GM12878 (cell line): ENCODE data around the gene FAM184B. TPM values are rescaled to one million over a fixed set of nuclear protein-coding genes. Genes with fewer than 3 reads are reported as not detected.

Experiments used
- ATAC-seq: fragments of 200-7000 bp; cut with Tn5 transposase; 3 replicates; pipeline ENCODE4 v1.9.1; 2020; ENCODE audit warnings: mild to moderate bottlenecking, moderate library complexity
- BruUV-seq: library from RNA; stranded (reverse); fragments of 400-500 nt; replicated peaks from 2 replicates; lab custom pipeline; 2021; lab: Mats Ljungman, UMichigan
- CTCF ChIA-PET: fragments of 300-600 bp; sonication (Branson Sonifier 250); formaldehyde crosslinking; extraction: SDS; loops from one replicate; lab custom pipeline; 2021; ENCODE audit warnings: inconsistent platforms; lab: Yijun Ruan, JAX
- POLR2A ChIA-PET: fragments of 350-600 bp; formaldehyde crosslinking; extraction: SDS; loops from one replicate; lab custom pipeline; 2021; ENCODE audit warnings: inconsistent platforms; lab: Charles Lee
- RAD21 ChIA-PET: fragments of 300-600 bp; sonication (Branson Sonifier 250); formaldehyde crosslinking; loops from one replicate; lab custom pipeline; 2023; ENCODE audit warnings: antibody characterized with exemption; ENCODE audit not compliant: unreplicated experiment; lab: Charles Lee
- SMC1A ChIA-PET: fragments of 300-600 bp; sonication (Branson Sonifier 250); formaldehyde crosslinking; loops from one replicate; lab custom pipeline; 2023; ENCODE audit not compliant: unreplicated experiment, uncharacterized antibody; lab: Charles Lee
- DNase-seq: peaks from one replicate; pipeline ENCODE4 v3.0.0-alpha.2; 2011; ENCODE audit warnings: low read depth, low spot score
- FAIRE-seq: peaks from 3 replicates; lab custom pipeline; 2011; peaks lifted over from hg19 to GRCh38; lab: Jason Lieb, UNC
- H2AFZ ChIP-seq: 2 replicates; pipeline ENCODE4 v1.6.0; 2011; ENCODE audit warnings: low read depth, low read length, control low read depth; ENCODE audit not compliant: control insufficient read depth
- H3K27ac ChIP-seq: 2 replicates; pipeline ENCODE4 v1.5.1; 2011; ENCODE audit warnings: control low read depth; ENCODE audit not compliant: control insufficient read depth, insufficient read depth
- H3K27me3 ChIP-seq, 2 experiments: replicated peaks in 1 of 2; 2 replicates each; pipeline versions ENCODE4 v1.6.0 to v1.6.1; 2011; ENCODE audit warnings: low read length in 1 of 2; ENCODE audit not compliant: control insufficient read depth in 2 of 2, insufficient read depth in 2 of 2
- H3K36me3 ChIP-seq, 2 experiments: 2 replicates each; pipeline ENCODE4 v1.5.1; 2011; ENCODE audit warnings: low read length in 1 of 2; ENCODE audit not compliant: control insufficient read depth in 2 of 2, insufficient read depth in 2 of 2
- H3K4me1 ChIP-seq: 2 replicates; pipeline ENCODE4 v1.6.1; 2011; ENCODE audit warnings: mild to moderate bottlenecking, low read length, moderate library complexity, mixed read lengths; ENCODE audit not compliant: control insufficient read depth, insufficient read depth
- H3K4me2 ChIP-seq: 2 replicates; pipeline ENCODE4 v1.6.0; 2011; ENCODE audit warnings: control low read depth; ENCODE audit not compliant: control insufficient read depth, insufficient read depth
- H3K4me3 ChIP-seq: fragments of 200-600 bp; sonication (generic); 2 replicates; pipeline ENCODE4 v1.5.1; 2016
- H3K79me2 ChIP-seq: 2 replicates; pipeline ENCODE4 v1.6.0; 2011; ENCODE audit warnings: low read length; ENCODE audit not compliant: control insufficient read depth, insufficient read depth
- H3K9ac ChIP-seq: 2 replicates; pipeline ENCODE4 v1.8.0; 2011; ENCODE audit warnings: low read length, control low read depth, mixed read lengths; ENCODE audit not compliant: control insufficient read depth, insufficient read depth
- H3K9me3 ChIP-seq: replicated peaks from 3 replicates; pipeline ENCODE4 v1.5.1; 2011; ENCODE audit warnings: mild to moderate bottlenecking, low read length; ENCODE audit not compliant: control insufficient read depth, insufficient read depth
- H4K20me1 ChIP-seq: 2 replicates; pipeline ENCODE4 v1.6.0; 2011; ENCODE audit not compliant: control insufficient read depth, insufficient read depth
- CEBPB ChIP-seq, 2 experiments: fragments of 150-350 bp in 1 of 2; IDR thresholded peaks; 2 replicates each; pipeline ENCODE4 v1.6.1; 2012 to 2014; ENCODE audit warnings: low read depth in 2 of 2, low read length in 2 of 2, borderline replicate concordance in 1 of 2, inconsistent platforms in 1 of 2
- CREM ChIP-seq: IDR thresholded peaks from 2 replicates; pipeline ENCODE4 v1.6.1; 2014; ENCODE audit warnings: antibody characterized with exemption, low read depth
- EP300 ChIP-seq, 2 experiments: fragments of 150-350 bp in 1 of 2; IDR thresholded peaks; 2 replicates each; pipeline ENCODE4 v1.6.1; 2011 to 2012; ENCODE audit warnings: low read depth in 2 of 2, low read length in 2 of 2, borderline replicate concordance in 1 of 2, improper control_type of control experiment in 1 of 2, inconsistent platforms in 1 of 2; ENCODE audit not compliant: control insufficient read depth in 1 of 2
- POLR2A ChIP-seq: IDR thresholded peaks from 2 replicates; pipeline ENCODE4 v1.6.1; 2011; ENCODE audit warnings: low read depth, mild to moderate bottlenecking, low read length
- ZNF384 ChIP-seq: IDR thresholded peaks from 2 replicates; pipeline ENCODE4 v1.6.1; 2012; ENCODE audit warnings: low read depth, mild to moderate bottlenecking, low read length, improper control_type of control experiment, borderline replicate concordance
- WGBS: methylation state at CpG from one replicate; pipeline ENCODE4 v1.1.6; 2016; ENCODE audit warnings: low lambda C conversion rate; ENCODE audit not compliant: insufficient replicate concordance, insufficient coverage; ENCODE audit errors: missing lambda C conversion rate; 5-methylcytosine and 5-hydroxymethylcytosine counted together
- in situ Hi-C: fragments of 300-500 bp; cut with MboI; formaldehyde crosslinking; loops from 9 replicates; pipeline ENCODE4 v1.14.3; 2018; ENCODE audit warnings: mixed read lengths
- intact Hi-C: fragments of 100-400 bp; cut with micrococcal nuclease; formaldehyde crosslinking; loops from one replicate; pipeline ENCODE4 v1.14.2; 2022; ENCODE audit not compliant: unreplicated experiment
- polyA plus RNA-seq, 11 experiments: library from polyadenylated mRNA; depleted of rRNA in 4 of 11; unstranded in 6 of 11; stranded (reverse) in 5 of 11; fragments of >200 nt; fragmentation: Nextera tagmentation in 4 of 11; fragmentation: Illumina TruSeq in 1 of 11; extraction: Ambion mirVana in 4 of 11; extraction: Trizol in 1 of 11; gene quantifications; 1 replicate in 1 of 11; 2 replicates in 10 of 11; pipeline versions ENCODE4 v1.2.1 to v1.2.3, GENCODE V29; 2011 to 2016; ENCODE audit warnings: inconsistent platforms in 2 of 11, missing spikeins in 2 of 11, low read depth in 1 of 11
- total RNA-seq, 4 experiments: library from RNA; depleted of rRNA in 3 of 4; stranded (reverse); fragments of >200 nt in 3 of 4; fragmentation: Illumina TruSeq in 1 of 4; extraction: Trizol in 1 of 4; gene quantifications; 2 replicates each; pipeline versions ENCODE4 v1.2.1 to v1.2.3, GENCODE V29; 2013 to 2021

The FAM184B gene
- total and polyA plus RNA-seq, 10 of the 15 experiments (the other 5 are each of a cell fraction or from before 2014, with no cell fraction given): under 0.01 TPM; not detected in 9

GRCh38 chr4:17584521-17585213, 196.8 kb downstream of the FAM184B start:
- Histone ChIP-seq H3K4me3 (no peak overlapping the region), H3K79me2 (peaks cover 17% of the 10 kb centered on the region), H3K4me1 (no peaks in the 10 kb centered on the region), H3K27me3 (no peaks in the 10 kb centered on the region), H3K9me3 (no peaks in the 10 kb centered on the region), H2AFZ (no peak overlapping the region), H3K36me3 (peaks cover 19 to 55% of the 10 kb centered on the region in 2 experiments), H4K20me1 (no peaks in the 10 kb centered on the region), H3K9ac (no peak overlapping the region), H3K27ac (no peak overlapping the region), H3K4me2 (no peak overlapping the region)
- intact Hi-C loops (no loop called here), in situ Hi-C loops (no loop called here)
- ChIA-PET CTCF (interaction anchor here (0.6 kb wide), 1 partner anchor 82 kb away, joined by 3 read pairs; no protein-coding TSS in a partner anchor), POLR2A (no interaction called here), RAD21 (no interaction called here), SMC1A (interaction anchor here (1.1 kb wide), 1 partner anchor 10 kb away, joined by 3 read pairs; no protein-coding TSS in a partner anchor)
- no peak for DNase-seq
- TF ChIP-seq ZNF384 (no peak), CREM (no peak), EP300 (IDR thresholded peaks at IDR 0.05; ENCODE audit: borderline replicate concordance in 1 of 2, control insufficient read depth in 1 of 2, low read depth in 2 of 2, low read length in 2 of 2) (no peak)
- whole genome bisulfite sequencing: 97% methylated on average over 10 of the region's 10 CpGs
- ATAC-seq: no peak
- BruUV-seq: no TSS peak
- no peak for FAIRE-seq

DNA sequence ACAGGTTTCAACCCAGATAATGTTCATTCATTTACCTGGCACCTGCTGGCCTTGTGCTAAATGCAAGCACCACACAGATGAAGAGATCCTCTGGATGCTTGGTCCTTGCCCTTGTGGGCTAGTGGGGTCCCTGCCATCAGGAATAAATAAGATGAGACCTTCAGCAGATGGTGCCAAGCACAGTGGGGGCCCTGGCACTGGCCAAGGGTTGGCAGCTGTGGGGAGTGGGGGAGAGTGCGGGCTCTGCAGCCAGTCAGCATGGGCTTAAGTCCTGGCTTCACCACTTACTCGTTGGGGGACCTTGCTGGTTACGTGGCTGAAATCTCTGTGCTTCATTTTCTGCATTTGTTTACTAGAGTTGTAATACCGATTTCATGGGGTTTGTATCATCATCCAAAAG, 197.5 kb downstream of the FAM184B start:
- RAD21 ChIA-PET: no interaction called here
- Histone ChIP-seq H2AFZ (no peak overlapping the region), H3K9ac (no peak overlapping the region), H3K27ac (no peak overlapping the region), H3K4me3 (no peak overlapping the region), H3K36me3 (peaks cover 19 to 50% of the 10 kb centered on the region in 2 experiments), H3K27me3 (no peaks in the 10 kb centered on the region), H4K20me1 (no peaks in the 10 kb centered on the region), H3K4me1 (no peaks in the 10 kb centered on the region), H3K9me3 (no peaks in the 10 kb centered on the region), H3K79me2 (peaks cover 24% of the 10 kb centered on the region), H3K4me2 (no peak overlapping the region)
- SMC1A ChIA-PET: interaction anchor here (1.1 to 1.4 kb wide), 2 partner anchors 11 kb away, joined by 3 to 4 read pairs; no protein-coding TSS in a partner anchor
- TF ChIP-seq POLR2A: 0 out of 2 replicates have a peak, but pooled peaks have one; percentile 30
- TF ChIP-seq CEBPB (IDR thresholded peaks at IDR 0.05; ENCODE audit: borderline replicate concordance in 1 of 2, low read depth in 2 of 2, low read length in 2 of 2): no peak
- WGBS: 96% methylated on average over 4 of the region's 4 CpGs
- ATAC-seq (no peak), FAIRE-seq (no peak), DNase-seq (no peak)
- in situ Hi-C loops: no loop called here
- POLR2A ChIA-PET: interaction anchor here (1.4 kb wide), 1 partner anchor 31 kb away, joined by 3 read pairs; no protein-coding TSS in a partner anchor
- intact Hi-C loops: loop anchor here (1.0 kb wide), 1 partner anchor 8 kb away; no protein-coding TSS in a partner anchor
- CTCF ChIA-PET: no interaction called here
- no TSS peak for BruUV-seq
